Neural progenitor cell (in vitro differentiated cells): ENCODE measurements around the gene GPR42.

Experiments
- EZH2 ChIP-seq: fragments of 200-600 bp; sonication (generic); IDR thresholded peaks from 2 replicates; pipeline ENCODE4 v1.6.1; 2017; ENCODE audit warnings: antibody characterized with exemption, mild to moderate bottlenecking, moderate library complexity
- EZH2phosphoT487 ChIP-seq: fragments of 200-600 bp; sonication (generic); IDR thresholded peaks from 2 replicates; pipeline ENCODE4 v1.6.1; 2017; ENCODE audit warnings: antibody characterized with exemption

DNA sequence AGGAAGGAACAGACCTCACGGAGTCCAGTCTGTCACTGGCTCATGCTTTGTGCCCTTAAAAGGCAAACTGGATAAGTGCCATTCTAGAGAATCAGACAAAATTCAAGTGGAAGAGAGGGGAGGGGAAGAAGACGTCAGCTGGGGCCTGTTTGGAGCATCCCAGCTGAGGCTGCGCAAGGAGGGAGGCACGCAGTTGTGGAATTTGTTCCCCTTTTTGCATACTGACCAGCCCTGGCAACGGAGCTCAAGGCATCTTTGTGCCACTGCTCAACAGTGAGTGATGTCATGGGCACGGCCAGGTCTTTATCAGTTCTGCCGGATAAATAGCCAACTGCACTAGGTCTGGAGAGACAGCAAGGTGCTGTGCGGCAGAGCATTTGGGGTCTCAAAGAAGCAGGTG, at the start of gene GPR42:
- no peak for TF ChIP-seq EZH2phosphoT487
- TF ChIP-seq EZH2, result no peak
